HepG2 (cell line): Measurements from ENCODE around the gene TARBP2. TPM values are rescaled to one million over a fixed set of nuclear protein-coding genes. Genes with fewer than 3 reads are reported as not detected.

Experiments
- CBFB ChIP-seq: sonication (generic); formaldehyde crosslinking; IDR thresholded peaks from 2 replicates; pipeline ENCODE4 v1.4.0; 2020; ENCODE audit warnings: missing genetic modification reagents
- HDAC2 ChIP-seq: sonication (generic); formaldehyde crosslinking; IDR thresholded peaks from 2 replicates; pipeline ENCODE4 v1.4.0; 2020; ENCODE audit warnings: missing genetic modification reagents
- HNF4G ChIP-seq, 2 experiments: sonication (generic) in 1 of 2; formaldehyde crosslinking in 1 of 2; IDR thresholded peaks; 2 replicates each; pipeline versions ENCODE4 v1.4.0 to v1.6.1; 2011 to 2020; ENCODE audit warnings: borderline replicate concordance in 2 of 2, low read depth in 2 of 2, mild to moderate bottlenecking in 2 of 2, low read length in 1 of 2, missing genetic modification reagents in 1 of 2, moderate library complexity in 1 of 2
- KLF6 ChIP-seq: IDR thresholded peaks from 2 replicates; pipeline ENCODE4 v1.8.0; 2016; ENCODE audit warnings: missing biosample characterization, missing genetic modification reagents
- SMC3 ChIP-seq: IDR thresholded peaks from 2 replicates; pipeline ENCODE4 v1.6.1; 2011; ENCODE audit warnings: low read length, improper control_type of control experiment
- TEAD2 ChIP-seq: sonication (generic); formaldehyde crosslinking; IDR thresholded peaks from 2 replicates; pipeline ENCODE4 v1.9.0; 2021; ENCODE audit warnings: missing genetic modification reagents
- THAP11 ChIP-seq: IDR thresholded peaks from 2 replicates; pipeline ENCODE4 v1.6.1; 2016; ENCODE audit warnings: missing biosample characterization, missing genetic modification reagents
- ZBTB1 ChIP-seq: sonication (generic); formaldehyde crosslinking; IDR thresholded peaks from 2 replicates; pipeline ENCODE4 v1.4.0; 2020; ENCODE audit warnings: missing genetic modification reagents, borderline replicate concordance
- ZFAT ChIP-seq: sonication (generic); formaldehyde crosslinking; conservative IDR thresholded peaks from 2 replicates; pipeline ENCODE4 v1.8.1; 2023; ENCODE audit warnings: missing genetic modification reagents, inconsistent platforms
- ZFP90 ChIP-seq: sonication (generic); formaldehyde crosslinking; IDR thresholded peaks from 2 replicates; pipeline ENCODE4 v1.8.0; 2022; ENCODE audit warnings: missing genetic modification reagents, mild to moderate bottlenecking, inconsistent platforms, borderline replicate concordance
- ZKSCAN5 ChIP-seq: sonication (generic); formaldehyde crosslinking; IDR thresholded peaks from 2 replicates; pipeline ENCODE4 v1.5.1; 2020; ENCODE audit warnings: mild to moderate bottlenecking, missing genetic modification reagents
- ZNF547 ChIP-seq: sonication (generic); formaldehyde crosslinking; IDR thresholded peaks from 2 replicates; pipeline ENCODE4 v1.5.1; 2020; ENCODE audit warnings: mild to moderate bottlenecking, missing genetic modification reagents
- ZNF552 ChIP-seq: sonication (generic); formaldehyde crosslinking; IDR thresholded peaks from 2 replicates; pipeline ENCODE4 v1.9.0; 2022; ENCODE audit warnings: missing genetic modification reagents, mild to moderate bottlenecking, borderline replicate concordance
- ZNF761 ChIP-seq: sonication (generic); formaldehyde crosslinking; conservative IDR thresholded peaks from 2 replicates; pipeline ENCODE4 v1.4.0; 2020; ENCODE audit warnings: mild to moderate bottlenecking, missing genetic modification reagents
- ZSCAN30 ChIP-seq: sonication (generic); formaldehyde crosslinking; IDR thresholded peaks from 2 replicates; pipeline ENCODE4 v1.5.0; 2020; ENCODE audit warnings: mild to moderate bottlenecking, missing genetic modification reagents
- polyA plus RNA-seq, 8 experiments: library from polyadenylated mRNA; depleted of rRNA in 3 of 8; stranded (reverse) in 7 of 8; unstranded in 1 of 8; fragments of >200 nt; fragmentation: Illumina TruSeq in 4 of 8; extraction: Trizol in 4 of 8; gene quantifications; 2 replicates each; pipeline versions ENCODE4 v1.2.1 to v1.2.3, GENCODE V29; 2011 to 2016; ENCODE audit warnings: low read depth in 4 of 8, missing spikeins in 1 of 8, mixed read lengths in 1 of 8; ENCODE audit not compliant: insufficient read depth in 1 of 8
- total RNA-seq, 5 experiments: library from RNA; depleted of rRNA; stranded (reverse); fragments of >200 nt; fragmentation: Illumina TruSeq; extraction: Trizol; gene quantifications; 2 replicates each; pipeline ENCODE4 v1.2.3, GENCODE V29; 2016; ENCODE audit warnings: low read depth in 1 of 5
- TF ChIP-seq, protein P1 (sequence below): sonication (generic); formaldehyde crosslinking; IDR thresholded peaks from 2 replicates; pipeline ENCODE4 v1.5.0; 2020; ENCODE audit warnings: missing genetic modification reagents
- TF ChIP-seq, protein P2 (sequence below): sonication (generic); formaldehyde crosslinking; conservative IDR thresholded peaks from 2 replicates; pipeline ENCODE4 v1.8.0; 2022; ENCODE audit warnings: missing genetic modification reagents
- TF ChIP-seq, protein P3 (sequence below): sonication (generic); formaldehyde crosslinking; IDR thresholded peaks from 2 replicates; pipeline ENCODE4 v1.4.0; 2020; ENCODE audit warnings: low read depth, mild to moderate bottlenecking, missing genetic modification reagents
- TF ChIP-seq, protein P4 (sequence below): IDR thresholded peaks from 2 replicates; pipeline ENCODE4 v1.6.1; 2016
- TF ChIP-seq, protein P5 (sequence below): IDR thresholded peaks from 2 replicates; pipeline ENCODE4 v1.6.1; 2016; ENCODE audit warnings: missing compliant biosample characterization, missing genetic modification reagents, borderline replicate concordance
- TF ChIP-seq, protein P6 (sequence below): sonication (generic); formaldehyde crosslinking; conservative IDR thresholded peaks from 2 replicates; pipeline ENCODE4 v1.4.0; 2020; ENCODE audit warnings: missing genetic modification reagents
- TF ChIP-seq, protein P7 (sequence below): sonication (generic); formaldehyde crosslinking; IDR thresholded peaks from 2 replicates; pipeline ENCODE4 v1.8.0; 2022; ENCODE audit warnings: mild to moderate bottlenecking, missing genetic modification reagents; ENCODE audit not compliant: insufficient replicate concordance

TARBP2 gene
- total and polyA plus RNA-seq, 2 of the 13 experiments (the other 11 are each of a cell fraction or from before 2014, with no cell fraction given), result 47.0 to 55.5 TPM

DNA sequence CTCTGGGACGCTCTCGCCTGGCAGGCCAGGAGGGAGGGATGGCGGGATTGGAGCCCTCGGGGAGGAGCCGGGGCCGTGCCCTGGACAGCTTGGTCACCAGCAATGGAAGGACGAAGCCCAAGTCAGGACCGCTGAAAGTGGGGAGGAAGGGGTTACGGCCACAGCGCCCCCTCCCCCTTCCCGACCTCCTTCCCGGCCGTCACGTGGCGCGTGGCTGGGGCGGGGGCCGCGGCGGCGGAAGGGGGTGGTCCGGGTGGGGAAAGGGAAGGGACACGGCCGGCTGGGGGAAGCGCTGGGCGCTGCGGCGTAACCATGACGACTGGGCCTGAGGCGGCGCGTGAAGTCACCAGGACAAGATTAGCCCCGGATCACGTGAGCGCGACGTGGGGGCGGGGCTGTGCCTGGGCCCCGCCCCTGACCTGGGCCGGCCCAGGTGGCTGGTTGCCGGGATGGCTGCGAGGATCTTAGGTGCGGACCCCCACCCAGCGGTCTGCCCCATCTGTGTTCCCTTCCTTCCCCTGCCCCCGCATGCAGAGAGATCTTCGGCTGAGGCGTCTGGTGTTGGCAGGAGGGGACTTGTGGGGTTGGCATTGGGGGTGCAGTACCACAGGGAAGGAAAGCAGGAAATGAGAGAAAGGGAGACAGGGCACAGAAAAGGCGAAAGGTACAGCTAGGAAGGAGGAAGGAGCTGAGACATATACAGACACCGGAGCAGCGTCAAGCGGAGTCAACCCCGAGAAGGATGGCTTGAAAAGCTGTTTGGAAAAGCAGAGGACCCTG, 8.1 kb upstream of the TARBP2 start (continued):
- TF ChIP-seq, protein P1, sequence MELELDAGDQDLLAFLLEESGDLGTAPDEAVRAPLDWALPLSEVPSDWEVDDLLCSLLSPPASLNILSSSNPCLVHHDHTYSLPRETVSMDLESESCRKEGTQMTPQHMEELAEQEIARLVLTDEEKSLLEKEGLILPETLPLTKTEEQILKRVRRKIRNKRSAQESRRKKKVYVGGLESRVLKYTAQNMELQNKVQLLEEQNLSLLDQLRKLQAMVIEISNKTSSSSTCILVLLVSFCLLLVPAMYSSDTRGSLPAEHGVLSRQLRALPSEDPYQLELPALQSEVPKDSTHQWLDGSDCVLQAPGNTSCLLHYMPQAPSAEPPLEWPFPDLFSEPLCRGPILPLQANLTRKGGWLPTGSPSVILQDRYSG (CRISPR knock-in tag), result no peak
- TF ChIP-seq ZSCAN30 (no peak), KLF6 (CRISPR knock-in tag) (no peak), ZNF547 (CRISPR knock-in tag) (no peak), HNF4G (IDR thresholded peaks at IDR 0.05; ENCODE audit: borderline replicate concordance, low read depth, low read length) (no peak), HNF4G (CRISPR knock-in tag; IDR thresholded peaks at IDR 0.05; ENCODE audit: borderline replicate concordance, low read depth) (no peak), ZBTB1 (CRISPR knock-in tag) (no peak), ZNF761 (CRISPR knock-in tag) (no peak; the same call in 1 of the 2 replicates), ZKSCAN5 (no peak), HDAC2 (CRISPR knock-in tag) (no peak), CBFB (CRISPR knock-in tag) (no peak), SMC3 (no peak), ZNF552 (CRISPR knock-in tag) (no peak), ZFAT (no peak), ZFP90 (CRISPR knock-in tag) (no peak), THAP11 (peak; percentile 64; the same call in 1 of the 2 replicates), TEAD2 (CRISPR knock-in tag) (no peak)
- TF ChIP-seq, protein P2, sequence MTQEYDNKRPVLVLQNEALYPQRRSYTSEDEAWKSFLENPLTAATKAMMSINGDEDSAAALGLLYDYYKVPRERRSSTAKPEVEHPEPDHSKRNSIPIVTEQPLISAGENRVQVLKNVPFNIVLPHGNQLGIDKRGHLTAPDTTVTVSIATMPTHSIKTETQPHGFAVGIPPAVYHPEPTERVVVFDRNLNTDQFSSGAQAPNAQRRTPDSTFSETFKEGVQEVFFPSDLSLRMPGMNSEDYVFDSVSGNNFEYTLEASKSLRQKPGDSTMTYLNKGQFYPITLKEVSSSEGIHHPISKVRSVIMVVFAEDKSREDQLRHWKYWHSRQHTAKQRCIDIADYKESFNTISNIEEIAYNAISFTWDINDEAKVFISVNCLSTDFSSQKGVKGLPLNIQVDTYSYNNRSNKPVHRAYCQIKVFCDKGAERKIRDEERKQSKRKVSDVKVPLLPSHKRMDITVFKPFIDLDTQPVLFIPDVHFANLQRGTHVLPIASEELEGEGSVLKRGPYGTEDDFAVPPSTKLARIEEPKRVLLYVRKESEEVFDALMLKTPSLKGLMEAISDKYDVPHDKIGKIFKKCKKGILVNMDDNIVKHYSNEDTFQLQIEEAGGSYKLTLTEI (CRISPR knock-in tag), result no peak
- TF ChIP-seq, protein P3, sequence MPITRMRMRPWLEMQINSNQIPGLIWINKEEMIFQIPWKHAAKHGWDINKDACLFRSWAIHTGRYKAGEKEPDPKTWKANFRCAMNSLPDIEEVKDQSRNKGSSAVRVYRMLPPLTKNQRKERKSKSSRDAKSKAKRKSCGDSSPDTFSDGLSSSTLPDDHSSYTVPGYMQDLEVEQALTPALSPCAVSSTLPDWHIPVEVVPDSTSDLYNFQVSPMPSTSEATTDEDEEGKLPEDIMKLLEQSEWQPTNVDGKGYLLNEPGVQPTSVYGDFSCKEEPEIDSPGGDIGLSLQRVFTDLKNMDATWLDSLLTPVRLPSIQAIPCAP (CRISPR knock-in tag), result no peak
- TF ChIP-seq, protein P4, sequence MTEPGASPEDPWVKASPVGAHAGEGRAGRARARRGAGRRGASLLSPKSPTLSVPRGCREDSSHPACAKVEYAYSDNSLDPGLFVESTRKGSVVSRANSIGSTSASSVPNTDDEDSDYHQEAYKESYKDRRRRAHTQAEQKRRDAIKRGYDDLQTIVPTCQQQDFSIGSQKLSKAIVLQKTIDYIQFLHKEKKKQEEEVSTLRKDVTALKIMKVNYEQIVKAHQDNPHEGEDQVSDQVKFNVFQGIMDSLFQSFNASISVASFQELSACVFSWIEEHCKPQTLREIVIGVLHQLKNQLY, result no peak
- TF ChIP-seq, protein P5, sequence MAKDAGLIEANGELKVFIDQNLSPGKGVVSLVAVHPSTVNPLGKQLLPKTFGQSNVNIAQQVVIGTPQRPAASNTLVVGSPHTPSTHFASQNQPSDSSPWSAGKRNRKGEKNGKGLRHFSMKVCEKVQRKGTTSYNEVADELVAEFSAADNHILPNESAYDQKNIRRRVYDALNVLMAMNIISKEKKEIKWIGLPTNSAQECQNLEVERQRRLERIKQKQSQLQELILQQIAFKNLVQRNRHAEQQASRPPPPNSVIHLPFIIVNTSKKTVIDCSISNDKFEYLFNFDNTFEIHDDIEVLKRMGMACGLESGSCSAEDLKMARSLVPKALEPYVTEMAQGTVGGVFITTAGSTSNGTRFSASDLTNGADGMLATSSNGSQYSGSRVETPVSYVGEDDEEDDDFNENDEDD (CRISPR knock-in tag), result no peak
- TF ChIP-seq, protein P6, sequence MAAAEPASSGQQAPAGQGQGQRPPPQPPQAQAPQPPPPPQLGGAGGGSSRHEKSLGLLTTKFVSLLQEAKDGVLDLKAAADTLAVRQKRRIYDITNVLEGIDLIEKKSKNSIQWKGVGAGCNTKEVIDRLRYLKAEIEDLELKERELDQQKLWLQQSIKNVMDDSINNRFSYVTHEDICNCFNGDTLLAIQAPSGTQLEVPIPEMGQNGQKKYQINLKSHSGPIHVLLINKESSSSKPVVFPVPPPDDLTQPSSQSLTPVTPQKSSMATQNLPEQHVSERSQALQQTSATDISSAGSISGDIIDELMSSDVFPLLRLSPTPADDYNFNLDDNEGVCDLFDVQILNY (CRISPR knock-in tag), result no peak
- TF ChIP-seq, protein P7, sequence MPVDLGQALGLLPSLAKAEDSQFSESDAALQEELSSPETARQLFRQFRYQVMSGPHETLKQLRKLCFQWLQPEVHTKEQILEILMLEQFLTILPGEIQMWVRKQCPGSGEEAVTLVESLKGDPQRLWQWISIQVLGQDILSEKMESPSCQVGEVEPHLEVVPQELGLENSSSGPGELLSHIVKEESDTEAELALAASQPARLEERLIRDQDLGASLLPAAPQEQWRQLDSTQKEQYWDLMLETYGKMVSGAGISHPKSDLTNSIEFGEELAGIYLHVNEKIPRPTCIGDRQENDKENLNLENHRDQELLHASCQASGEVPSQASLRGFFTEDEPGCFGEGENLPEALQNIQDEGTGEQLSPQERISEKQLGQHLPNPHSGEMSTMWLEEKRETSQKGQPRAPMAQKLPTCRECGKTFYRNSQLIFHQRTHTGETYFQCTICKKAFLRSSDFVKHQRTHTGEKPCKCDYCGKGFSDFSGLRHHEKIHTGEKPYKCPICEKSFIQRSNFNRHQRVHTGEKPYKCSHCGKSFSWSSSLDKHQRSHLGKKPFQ, result peak; percentile 65
